NCI-H82 treated with DMSO at 0.1 percent for 48 hours (cell line): ENCODE results near the gene CABCOCO1.

Source experiments
- DNase-seq: peaks from one replicate; lab custom pipeline; 2025; ENCODE audit not compliant: unreplicated experiment; lab: John Stamatoyannopoulos, UW

Gene CABCOCO1

DNA sequence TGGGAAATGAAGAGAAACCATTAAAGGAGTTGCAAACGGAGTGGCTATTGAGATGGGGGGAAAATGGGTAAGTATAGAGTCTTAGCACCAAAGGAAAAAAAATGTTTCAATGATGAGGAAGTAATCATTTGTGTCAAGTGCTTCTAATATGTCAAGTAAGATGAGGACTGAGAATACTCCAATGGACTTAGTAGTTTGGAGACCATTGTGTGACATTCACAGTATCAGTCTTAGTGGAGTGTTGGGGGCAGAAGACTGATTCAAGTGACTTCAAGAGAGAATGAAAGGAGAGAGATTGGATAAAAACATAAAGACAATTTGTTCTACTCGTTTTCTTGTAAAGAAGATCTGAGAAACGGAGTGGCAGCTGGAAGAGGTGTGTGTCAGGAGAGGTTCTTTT lies 150.2 kb downstream of the CABCOCO1 start:
- DNase-seq, result no peak

DNA sequence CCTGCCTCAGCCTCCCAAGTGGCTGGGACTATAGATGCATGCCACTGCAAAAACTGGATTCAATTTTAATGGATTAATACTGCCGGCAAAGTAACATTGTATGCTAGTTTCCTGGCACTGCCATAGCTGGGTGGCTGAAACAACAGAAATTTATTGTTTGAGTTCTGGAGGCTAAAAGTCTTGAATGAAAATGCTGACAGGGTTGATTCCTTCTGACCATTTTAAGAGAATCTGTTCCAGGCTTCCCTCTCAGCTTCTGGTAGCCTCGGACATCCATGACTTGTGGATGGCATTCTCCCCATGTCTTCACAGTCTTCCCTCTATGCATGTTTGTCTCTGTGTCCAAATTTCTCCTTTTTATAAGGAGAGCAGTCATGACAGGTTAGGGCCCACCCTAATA lies 151.4 kb downstream of the CABCOCO1 start:
- DNase-seq, result no peak

DNA sequence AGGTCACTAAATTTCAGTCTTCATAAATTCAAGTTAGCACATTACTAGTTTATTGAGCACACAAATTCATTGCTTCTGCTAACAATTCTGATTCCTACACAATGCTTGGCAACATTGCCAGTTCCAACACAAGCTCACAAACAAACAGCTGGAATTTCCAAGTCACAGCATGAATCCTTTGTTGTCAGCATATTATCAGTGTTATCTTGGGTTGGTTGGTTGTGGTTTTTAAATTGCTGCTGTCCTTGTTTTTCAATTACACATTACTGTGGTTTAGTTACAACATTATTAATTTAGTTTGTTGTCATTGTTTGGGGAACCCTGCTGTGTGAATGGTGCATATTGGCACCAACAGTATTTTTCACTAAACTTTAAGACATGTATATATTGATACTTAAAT lies 152.8 kb downstream of the CABCOCO1 start:
- no peak for DNase-seq
